Globus pallidus (tissue), 1 donor: ENCODE results near the gene KRTAP21-2.
"Not testable (repeated sequence)": the region's sequence is repeated elsewhere in the genome, so short reads cannot be mapped to it uniquely, and the experiment has no call there.

Source experiments
- DNase-seq: peaks from one replicate; pipeline ENCODE4 v3.0.0-alpha.2; 2015; ENCODE audit warnings: low spot score

The KRTAP21-2 gene

GRCh38 chr21:30747159-30747558 lies at the start of gene KRTAP21-2:
TSS of gene KRTAP21-2 (minus strand) at chr21:30747259. CDS start at chr21:30747202, 57 bp downstream.
- DNase-seq, result no peak

GRCh38 chr21:30793581-30794314 lies 46.7 kb upstream of the KRTAP21-2 start:
- DNase-seq, result no peak

DNA sequence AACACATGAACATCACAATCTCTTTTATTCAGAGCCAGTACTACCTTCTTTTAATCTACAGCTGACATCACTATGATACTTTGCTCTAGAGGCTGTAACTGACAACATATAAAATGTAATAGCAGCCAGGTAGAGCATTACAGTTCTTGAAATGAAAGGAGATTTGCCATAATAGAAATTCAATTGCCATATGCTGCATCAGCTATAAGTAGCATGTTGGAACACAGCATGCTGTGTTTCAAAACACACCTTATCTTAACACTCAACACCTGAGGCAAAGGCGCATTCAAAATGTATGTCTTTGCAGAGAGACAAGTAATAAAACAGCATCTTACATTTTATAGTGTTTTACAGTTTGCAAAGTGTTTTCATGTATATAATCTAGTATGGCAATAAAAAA lies 32.2 kb upstream of the KRTAP21-2 start:
- no peak for DNase-seq

DNA sequence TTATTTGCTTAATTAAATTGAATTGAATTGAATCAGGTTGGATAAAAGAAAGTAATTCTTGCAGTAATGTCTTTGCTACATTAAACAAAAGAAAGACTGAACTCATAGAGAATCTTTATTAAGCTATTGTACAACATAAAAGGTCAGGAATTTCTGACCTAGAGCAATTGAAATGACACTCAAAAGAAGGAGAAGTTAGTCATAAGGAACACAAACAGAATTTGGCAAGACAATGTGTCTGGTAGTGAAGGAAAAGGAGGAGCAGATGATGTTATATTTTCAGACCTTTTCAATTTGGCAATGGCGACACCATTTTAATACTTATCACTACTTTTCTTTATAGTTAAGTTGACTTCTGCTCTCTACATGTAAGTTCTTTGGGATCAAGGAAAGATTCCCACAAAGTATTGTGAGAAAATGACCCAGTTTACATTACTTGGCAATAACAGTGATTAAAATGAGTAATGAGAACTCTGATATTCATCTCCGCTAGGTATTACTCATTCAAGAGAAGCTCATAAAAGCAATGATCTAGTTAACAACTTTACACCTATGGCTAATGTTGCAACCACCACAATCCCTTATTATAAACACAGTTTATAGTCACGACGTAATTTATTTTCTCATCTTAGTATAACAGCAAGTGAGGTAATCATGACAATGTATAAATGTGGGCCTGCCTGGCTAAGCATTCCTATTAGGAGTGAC lies 22.8 kb upstream of the KRTAP21-2 start:
- DNase-seq, result no peak

- no peak for DNase-seq
Measured at GRCh38 chr21:30760776-30761175, 13.7 kb upstream of the KRTAP21-2 start.

DNA sequence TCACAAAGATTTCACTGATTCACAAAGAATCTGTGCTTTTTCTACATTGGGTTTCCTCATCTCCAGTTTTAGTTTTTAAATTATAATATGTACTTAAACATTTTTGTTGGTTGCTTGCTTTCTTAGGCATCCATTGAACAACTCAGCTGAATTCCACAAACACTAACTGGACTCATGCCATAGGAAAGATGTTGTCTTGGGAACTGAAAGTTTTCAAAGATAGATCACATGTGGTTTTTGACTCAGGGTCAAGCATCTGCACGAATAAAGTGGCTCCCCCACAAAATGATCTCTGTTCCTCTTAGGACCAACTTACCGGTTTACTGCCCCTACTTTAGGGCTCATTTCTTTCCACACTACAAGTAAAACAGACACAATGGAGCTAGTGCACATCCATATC lies 11.2 kb upstream of the KRTAP21-2 start:
- DNase-seq, result no peak

DNA sequence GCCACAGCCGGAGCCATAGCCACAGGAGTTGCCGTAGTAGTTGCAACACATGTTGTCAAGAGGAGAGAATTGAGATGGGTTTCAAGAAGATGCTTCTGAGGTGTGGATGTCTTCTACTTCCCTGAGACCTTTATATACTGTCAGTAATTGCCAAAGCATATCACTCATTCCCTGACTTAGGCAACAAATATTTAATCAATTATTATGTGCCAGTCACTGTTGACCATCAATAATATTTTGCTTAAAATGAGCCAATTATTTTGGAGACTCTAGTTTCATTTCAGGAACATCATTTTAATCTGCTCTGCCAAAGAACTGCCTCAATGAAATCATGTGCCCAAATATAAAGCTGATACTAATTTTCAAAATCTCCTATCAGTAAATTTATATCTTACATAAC lies 8.3 kb upstream of the KRTAP21-2 start, which contains the start of gene KRTAP21-1:
Gene KRTAP21-1, minus strand, starts transcription at position 101 of the 400 bp plus-strand sequence. Its CDS starts 50 bp downstream, at position 51.
- not testable (repeated sequence) for DNase-seq

GRCh38 chr21:30740462-30740861 lies 6.6 kb downstream of the KRTAP21-2 start:
- DNase-seq, result no peak

GRCh38 chr21:30733026-30733425 lies 14.0 kb downstream of the KRTAP21-2 start:
- DNase-seq, result no peak

- no peak for DNase-seq
Measured at GRCh38 chr21:30726726-30727125, 20.3 kb downstream of the KRTAP21-2 start.

- no peak for DNase-seq
Measured at GRCh38 chr21:30719401-30719800, 27.7 kb downstream of the KRTAP21-2 start.

DNA sequence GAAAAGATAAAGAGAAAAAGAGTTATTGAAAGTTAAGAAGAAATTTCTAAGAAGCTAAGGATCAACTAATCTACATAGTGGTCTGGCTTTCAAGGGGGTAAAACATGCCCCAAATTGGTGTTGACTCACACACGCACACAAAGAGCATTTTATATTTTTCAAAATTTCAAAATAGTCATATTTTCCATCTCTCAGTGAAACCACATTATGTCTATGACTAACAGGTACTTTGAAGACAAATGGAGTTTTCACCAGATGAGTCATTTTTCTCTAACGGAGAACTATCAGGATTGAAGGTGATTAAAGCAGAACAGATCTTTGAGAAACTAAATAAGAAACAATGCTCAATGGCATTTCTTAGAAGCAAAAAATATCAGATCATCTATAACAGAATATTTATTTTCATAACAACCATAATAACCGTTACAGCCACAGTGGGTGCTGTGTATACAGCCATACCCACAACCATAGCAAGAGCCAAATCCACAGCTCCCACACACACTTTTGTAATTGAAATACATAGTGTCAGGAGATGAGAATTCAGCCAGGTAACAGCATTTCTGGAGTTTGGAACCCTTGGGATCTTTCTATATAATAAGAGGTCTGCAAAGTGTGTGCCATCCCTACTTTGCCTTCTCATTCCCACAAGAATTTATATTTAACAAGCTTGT lies 28.7 kb downstream of the KRTAP21-2 start, which contains the start of gene KRTAP21-3:
Gene KRTAP21-3, minus strand, starts transcription at position 539 of the 671 bp plus-strand sequence. Its CDS starts 18 bp downstream, at position 521.
- no peak for DNase-seq

- no peak for DNase-seq
Measured at GRCh38 chr21:30717105-30717504, 30.0 kb downstream of the KRTAP21-2 start.

- no peak for DNase-seq
Measured at GRCh38 chr21:30714946-30715345, 32.1 kb downstream of the KRTAP21-2 start.

GRCh38 chr21:30714456-30714855 lies 32.6 kb downstream of the KRTAP21-2 start:
- no peak for DNase-seq

- no peak for DNase-seq
Measured at GRCh38 chr21:30713766-30714165, 33.3 kb downstream of the KRTAP21-2 start.

DNA sequence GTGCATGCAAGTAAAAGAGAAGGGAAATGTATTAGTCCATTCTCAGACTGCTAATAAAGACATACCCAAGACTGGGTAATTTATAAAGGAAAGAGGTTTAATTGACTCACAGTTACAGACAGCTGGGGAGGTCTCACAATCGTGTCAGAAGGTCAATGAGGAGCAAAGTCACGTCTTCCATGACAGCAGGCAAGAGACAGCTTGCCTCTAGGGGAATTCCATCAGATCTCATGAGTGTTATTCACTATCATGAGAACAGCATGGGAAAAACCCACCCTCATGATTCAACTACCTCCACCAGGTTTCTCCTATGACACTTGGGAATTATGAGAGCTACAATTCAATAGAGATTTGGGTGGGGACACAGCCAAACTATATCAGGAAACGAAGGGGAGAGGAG lies 36.6 kb downstream of the KRTAP21-2 start:
- DNase-seq, result no peak

GRCh38 chr21:30707409-30707808 lies 39.6 kb downstream of the KRTAP21-2 start:
- no peak for DNase-seq
